H1 (cell line): ENCODE data around the gene LRBA. TPM values are rescaled to one million over a fixed set of nuclear protein-coding genes. Genes with fewer than 3 reads are reported as not detected.
A peak's percentile ranks its signal among the peaks of the same experiment; 100 is the strongest.

ENCODE experiments used
- polyA plus RNA-seq, 7 experiments: library from polyadenylated mRNA; depleted of rRNA in 3 of 7; stranded (reverse) in 5 of 7; unstranded in 2 of 7; fragments of >200 nt in 5 of 7; fragments of 200-250 nt in 2 of 7; gene quantifications; 1 replicate in 5 of 7; 2 replicates in 1 of 7; 4 replicates in 1 of 7; pipeline versions ENCODE4 v1.2.1 to v1.2.3, GENCODE V29; 2011 to 2013; ENCODE audit warnings: missing spikeins in 2 of 7, mixed read lengths in 2 of 7
- total RNA-seq: library from RNA; stranded (reverse); fragmentation: NEBNext Ultra II Directional; extraction: Animal tissue kit (Norgen Biotek cat#: 25700); gene quantifications from 2 replicates; pipeline ENCODE4 v1.2.1, GENCODE V29; 2021
- TF ChIP-seq, protein P1 (sequence below): IDR thresholded peaks from 2 replicates; pipeline ENCODE4 v1.6.1; 2012; ENCODE audit warnings: inconsistent platforms

LRBA gene
- total and polyA plus RNA-seq, 2 of the 8 experiments (the other 6 are each of a cell fraction or from before 2014, with no cell fraction given), result 54.6 to 83.2 TPM

DNA sequence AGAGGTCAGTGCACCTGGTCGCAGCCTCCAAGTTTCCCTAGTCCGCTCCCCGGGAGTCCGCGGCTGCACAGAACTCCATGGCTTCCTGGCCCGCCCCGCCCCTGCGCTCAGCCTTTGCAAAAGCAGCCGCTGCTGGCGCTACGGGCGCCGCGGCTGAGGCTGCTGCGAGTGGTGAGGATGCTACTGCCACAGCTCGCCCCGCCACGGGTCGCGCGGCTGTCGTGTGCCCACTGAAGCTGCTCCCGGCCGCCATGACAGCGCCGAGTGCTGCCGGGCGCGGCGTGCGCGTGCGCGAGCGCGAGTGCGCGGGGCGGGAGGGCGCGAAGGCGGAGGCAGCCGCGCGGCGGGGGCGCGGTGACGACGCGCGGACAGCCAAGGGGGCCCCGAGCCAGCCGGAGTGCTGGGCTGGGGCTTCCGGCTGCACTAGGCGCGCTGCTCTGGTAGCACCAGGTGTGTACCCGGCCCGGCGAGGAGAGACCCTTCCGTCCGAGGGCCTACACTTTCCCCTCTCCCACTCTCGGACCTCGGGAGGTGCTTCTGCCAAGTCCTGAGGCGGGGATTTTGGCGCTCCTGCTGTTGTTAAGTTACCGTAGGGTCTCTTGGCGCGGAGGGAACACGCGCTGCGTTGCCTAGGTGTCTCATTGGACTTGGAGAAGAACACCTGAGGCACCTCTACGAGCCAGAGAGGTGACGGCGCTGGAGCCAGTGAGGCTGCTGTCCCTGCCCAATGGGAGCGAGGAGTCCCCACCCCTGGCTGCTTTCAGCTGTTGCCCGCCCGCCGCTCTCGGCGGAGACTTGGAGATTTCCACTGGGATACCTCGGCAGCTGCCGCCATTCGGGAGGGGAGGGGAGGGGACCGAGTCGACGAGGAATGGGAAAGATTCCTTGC is 619 bp upstream of the LRBA start (continued):
- TF ChIP-seq, protein P1, sequence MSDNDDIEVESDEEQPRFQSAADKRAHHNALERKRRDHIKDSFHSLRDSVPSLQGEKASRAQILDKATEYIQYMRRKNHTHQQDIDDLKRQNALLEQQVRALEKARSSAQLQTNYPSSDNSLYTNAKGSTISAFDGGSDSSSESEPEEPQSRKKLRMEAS, result peak; percentile 22; the same call in 1 of the 2 replicates
